ENCODE data around the gene ITGB5.

- TF ChIP-seq CTCF (IDR thresholded peaks at IDR 0.05; ENCODE audit: extremely low read depth in 1 of 2, insufficient read depth in 1 of 2, low read depth in 1 of 2, low read length in 2 of 2) = no peak
- TF ChIP-seq EZH2 (IDR thresholded peaks at IDR 0.05; ENCODE audit: borderline replicate concordance, low read depth, low read length, severe bottlenecking) = no peak
- no peak for TF ChIP-seq POLR2A (IDR thresholded peaks at IDR 0.05; ENCODE audit: low read depth, low read length)
- TF ChIP-seq POLR2AphosphoS5 (IDR thresholded peaks at IDR 0.05; ENCODE audit: insufficient read depth, low read depth, low read length) = no peak
- no peak for TF ChIP-seq JUN (IDR thresholded peaks at IDR 0.05; ENCODE audit: borderline replicate concordance, insufficient read depth, insufficient read length, low read depth)
- TF ChIP-seq, protein P1, sequence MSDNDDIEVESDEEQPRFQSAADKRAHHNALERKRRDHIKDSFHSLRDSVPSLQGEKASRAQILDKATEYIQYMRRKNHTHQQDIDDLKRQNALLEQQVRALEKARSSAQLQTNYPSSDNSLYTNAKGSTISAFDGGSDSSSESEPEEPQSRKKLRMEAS (IDR thresholded peaks at IDR 0.05; ENCODE audit: insufficient read depth, insufficient read length) = no peak
- TF ChIP-seq MYC (IDR thresholded peaks at IDR 0.05; ENCODE audit: low read depth, low read length) = no peak
- TF ChIP-seq GATA2 (IDR thresholded peaks at IDR 0.05; ENCODE audit: insufficient read depth, insufficient read length, low read depth, low read length) = no peak
Observed at GRCh38 chr3:124809039-124809438, 78.1 kb downstream of the ITGB5 start.

All from endothelial cell of umbilical vein (primary cell).